ENCODE results near the gene MGLL. TPM values are rescaled to one million over a fixed set of nuclear protein-coding genes. Genes with fewer than 3 reads are reported as not detected.

Gene MGLL
- total RNA-seq, 1 donor: 18.1 TPM

GRCh38 chr3:127654374-127654773, 167.9 kb downstream of the MGLL start:
- Histone ChIP-seq H3K27me3 (ENCODE audit: insufficient read depth, low read length) (peaks cover 5% of the 10 kb centered on the region), H2AFZ (ENCODE audit: low read length) (no peak overlapping the region)
- TF ChIP-seq CTCF (IDR thresholded peaks at IDR 0.05; ENCODE audit: extremely low read depth, low read depth, low read length): no peak

GRCh38 chr3:127652246-127652995, 169.9 kb downstream of the MGLL start:
- Histone ChIP-seq H4K20me1 (ENCODE audit: insufficient read depth, low read length) (no peaks in the 10 kb centered on the region), H2AFZ (ENCODE audit: low read length) (no peak overlapping the region), H3K4me1 (ENCODE audit: insufficient read depth, low read length) (peaks cover 5% of the 10 kb centered on the region), H3K4me3 (ENCODE audit: insufficient read depth, low read length) (no peak overlapping the region), H3K79me2 (ENCODE audit: insufficient read depth, low read length) (no peaks in the 10 kb centered on the region), H3K36me3 (ENCODE audit: insufficient read depth, low read length) (no peaks in the 10 kb centered on the region), H3K27ac (ENCODE audit: low read depth, low read length) (no peak overlapping the region), H3K4me2 (ENCODE audit: insufficient read depth, low read length) (no peak overlapping the region), H3K27me3 (ENCODE audit: insufficient read depth, low read length) (peaks cover 8% of the 10 kb centered on the region), H3K9me3 (ENCODE audit: low read depth, low read length) (no peaks in the 10 kb centered on the region)
- DNase-seq (ENCODE audit: insufficient read length, low spot score, missing footprints): peak; percentile 91
- peak; percentile 90 for TF ChIP-seq CTCF (IDR thresholded peaks at IDR 0.05; ENCODE audit: extremely low read depth, low read depth, low read length)

More at GRCh38 chr3:127654374-127654773, 167.9 kb downstream of the MGLL start:
- H3K9me3 ChIP-seq (ENCODE audit: low read depth, low read length): no peaks in the 10 kb centered on the region
- no peak overlapping the region for H3K4me2 ChIP-seq (ENCODE audit: insufficient read depth, low read length)
- H3K4me1 ChIP-seq (ENCODE audit: insufficient read depth, low read length): peaks cover 5% of the 10 kb centered on the region
- no peak overlapping the region for H3K27ac ChIP-seq (ENCODE audit: low read depth, low read length)
- no peaks in the 10 kb centered on the region for H3K36me3 ChIP-seq (ENCODE audit: insufficient read depth, low read length)
- no peaks in the 10 kb centered on the region for H3K79me2 ChIP-seq (ENCODE audit: insufficient read depth, low read length)
- peak; percentile 37 for DNase-seq (ENCODE audit: insufficient read length, low spot score, missing footprints)
- H4K20me1 ChIP-seq (ENCODE audit: insufficient read depth, low read length): no peaks in the 10 kb centered on the region
- no peak overlapping the region for H3K4me3 ChIP-seq (ENCODE audit: insufficient read depth, low read length)

- Histone ChIP-seq H3K79me2 (ENCODE audit: insufficient read depth, low read length) (no peaks in the 10 kb centered on the region), H3K4me2 (ENCODE audit: insufficient read depth, low read length) (no peak overlapping the region), H3K27me3 (ENCODE audit: insufficient read depth, low read length) (peaks cover 8% of the 10 kb centered on the region), H3K27ac (ENCODE audit: low read depth, low read length) (no peak overlapping the region), H3K9me3 (ENCODE audit: low read depth, low read length) (no peaks in the 10 kb centered on the region), H3K4me3 (ENCODE audit: insufficient read depth, low read length) (no peak overlapping the region), H4K20me1 (ENCODE audit: insufficient read depth, low read length) (no peaks in the 10 kb centered on the region), H3K4me1 (ENCODE audit: insufficient read depth, low read length) (peaks cover 5% of the 10 kb centered on the region), H2AFZ (ENCODE audit: low read length) (no peak overlapping the region), H3K36me3 (ENCODE audit: insufficient read depth, low read length) (no peaks in the 10 kb centered on the region)
- DNase-seq (ENCODE audit: insufficient read length, low spot score, missing footprints): no peak
- no peak for TF ChIP-seq CTCF (IDR thresholded peaks at IDR 0.05; ENCODE audit: extremely low read depth, low read depth, low read length)
Observed at GRCh38 chr3:127651516-127652172, 170.7 kb downstream of the MGLL start.

GRCh38 chr3:127650236-127650635, 172.1 kb downstream of the MGLL start:
- H3K4me1 ChIP-seq (ENCODE audit: insufficient read depth, low read length): no peaks in the 10 kb centered on the region
- H3K27me3 ChIP-seq (ENCODE audit: insufficient read depth, low read length): peaks cover 8% of the 10 kb centered on the region
- H3K9me3 ChIP-seq (ENCODE audit: low read depth, low read length): no peaks in the 10 kb centered on the region
- H3K4me2 ChIP-seq (ENCODE audit: insufficient read depth, low read length): no peak overlapping the region
- no peak overlapping the region for H3K27ac ChIP-seq (ENCODE audit: low read depth, low read length)
- H3K4me3 ChIP-seq (ENCODE audit: insufficient read depth, low read length): no peak overlapping the region
- DNase-seq (ENCODE audit: insufficient read length, low spot score, missing footprints): no peak
- H4K20me1 ChIP-seq (ENCODE audit: insufficient read depth, low read length): no peaks in the 10 kb centered on the region
- TF ChIP-seq CTCF (IDR thresholded peaks at IDR 0.05; ENCODE audit: extremely low read depth, low read depth, low read length): no peak
- H3K36me3 ChIP-seq (ENCODE audit: insufficient read depth, low read length): no peaks in the 10 kb centered on the region
- no peak overlapping the region for H2AFZ ChIP-seq (ENCODE audit: low read length)
- no peaks in the 10 kb centered on the region for H3K79me2 ChIP-seq (ENCODE audit: insufficient read depth, low read length)
